Activated gamma-delta T cell treated with anti-CD3 and anti-CD28 coated beads, Interleukin-2, amount 50 U/mL, for 16 hours (primary cell): Measurements from ENCODE around the gene HSPG2.
"Not testable (repeated sequence)": the region's sequence is repeated elsewhere in the genome, so short reads cannot be mapped to it uniquely, and the experiment has no call there.

Experiments used
- DNase-seq: peaks from one replicate; pipeline ENCODE4 v3.0.0-alpha.2; 2020; ENCODE audit warnings: low read depth

The HSPG2 gene

GRCh38 chr1:21932127-21932526, 5.0 kb downstream of the HSPG2 start:
- DNase-seq: no peak

DNA sequence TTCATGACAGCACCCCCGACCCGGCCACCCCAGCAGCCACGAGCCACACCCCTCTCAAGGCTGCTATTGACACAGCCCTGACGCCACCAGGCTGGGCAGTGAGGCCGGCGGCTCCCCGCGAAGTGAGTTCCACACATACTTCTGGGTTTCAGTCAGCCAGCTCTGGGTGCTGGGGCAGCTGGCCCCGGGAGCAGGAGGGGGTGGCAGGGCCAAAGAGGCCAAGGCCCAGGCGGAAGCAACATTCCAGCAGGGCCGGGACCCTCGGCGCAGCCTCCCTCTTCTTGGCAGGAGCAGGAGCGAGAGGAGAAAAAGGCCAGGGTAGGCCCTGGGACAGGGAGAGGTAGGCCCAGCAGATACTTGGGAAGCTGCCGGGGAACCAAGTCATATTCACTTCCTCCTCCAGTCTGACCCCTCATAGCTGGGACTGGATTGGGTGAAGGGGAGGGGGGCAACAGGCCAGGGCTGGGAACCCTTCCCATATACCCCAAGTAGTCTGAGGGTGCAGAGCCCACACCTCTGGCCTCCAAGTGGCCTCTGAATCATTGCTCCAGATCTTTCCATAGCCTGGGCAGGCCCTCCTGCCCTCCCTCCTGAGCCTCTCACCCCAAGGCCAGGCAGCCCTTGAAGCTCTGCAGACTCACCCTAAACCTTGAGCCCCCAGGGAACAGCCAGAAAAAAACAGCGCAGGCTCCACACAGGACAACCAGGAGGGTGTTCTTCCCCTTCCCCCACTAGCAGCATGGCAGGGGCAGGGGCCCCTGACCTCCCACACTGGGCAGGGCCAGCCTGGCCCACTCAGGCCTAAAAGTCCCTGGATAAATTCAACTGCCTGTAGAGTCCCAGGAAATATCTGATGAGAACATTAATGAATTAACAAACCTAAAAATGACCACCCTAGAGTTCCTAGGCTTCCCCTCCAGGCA, 5.7 kb downstream of the HSPG2 start:
- no peak for DNase-seq

DNA sequence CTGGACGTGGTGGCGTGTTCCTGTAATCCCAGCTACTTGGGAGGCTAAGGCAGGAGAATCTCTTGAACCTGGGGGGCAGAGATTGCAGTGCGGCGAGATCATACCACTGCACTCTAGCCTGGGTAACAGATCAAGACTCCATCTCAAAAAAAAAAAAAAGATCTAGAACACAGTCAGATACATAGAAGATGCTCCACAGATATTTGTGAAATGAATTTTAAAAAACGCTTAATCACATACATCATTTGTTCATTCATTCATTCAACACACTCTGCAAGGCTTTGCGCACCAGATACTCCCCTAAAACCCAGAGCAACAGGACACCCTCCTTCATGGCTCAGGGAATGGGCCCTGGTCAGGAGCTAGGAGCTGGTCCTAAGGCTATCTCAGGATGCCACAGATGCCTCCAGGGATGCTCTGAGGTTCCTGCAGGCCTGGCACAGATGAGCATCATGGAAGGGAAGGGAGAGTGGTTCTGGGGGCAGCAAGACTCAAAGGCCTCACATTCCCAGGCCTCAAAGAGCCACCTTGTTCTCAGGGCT, 6.4 kb downstream of the HSPG2 start:
- DNase-seq: no peak

GRCh38 chr1:21930080-21930571, 7.0 kb downstream of the HSPG2 start:
- no peak for DNase-seq

DNA sequence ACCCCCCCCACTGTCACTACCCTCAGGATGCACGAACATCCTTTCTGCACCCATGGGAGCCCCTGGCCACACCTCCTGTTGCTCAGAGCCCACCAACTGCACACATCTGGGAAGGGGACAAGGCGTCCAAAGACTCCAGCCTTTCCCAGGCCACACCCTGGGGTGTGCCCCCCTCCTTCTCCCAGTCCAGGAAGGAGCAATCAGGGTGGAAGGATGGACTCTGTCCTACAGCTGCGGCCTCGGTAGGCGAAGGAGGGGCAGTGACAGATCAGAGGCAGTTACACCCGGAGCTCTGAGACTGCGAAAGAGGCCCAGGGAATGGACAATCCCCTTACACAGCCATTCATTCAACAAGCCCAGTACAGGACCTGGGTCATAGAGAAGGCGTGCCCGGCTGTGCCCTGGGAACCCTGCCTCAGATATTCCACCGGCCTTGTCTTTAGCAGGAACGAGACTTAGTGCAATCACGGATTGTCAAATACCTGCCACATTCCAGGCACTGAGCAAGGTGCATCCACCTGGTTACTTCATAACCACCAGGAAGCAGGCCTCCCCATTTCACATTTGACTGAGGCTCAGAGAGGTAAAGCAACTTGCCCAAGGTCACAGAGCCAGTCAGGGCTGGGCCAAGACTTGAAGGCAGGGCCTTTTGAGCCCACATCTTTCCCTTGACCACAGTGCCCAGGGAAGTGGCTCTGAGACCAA, 9.4 kb downstream of the HSPG2 start:
- no peak for DNase-seq

DNA sequence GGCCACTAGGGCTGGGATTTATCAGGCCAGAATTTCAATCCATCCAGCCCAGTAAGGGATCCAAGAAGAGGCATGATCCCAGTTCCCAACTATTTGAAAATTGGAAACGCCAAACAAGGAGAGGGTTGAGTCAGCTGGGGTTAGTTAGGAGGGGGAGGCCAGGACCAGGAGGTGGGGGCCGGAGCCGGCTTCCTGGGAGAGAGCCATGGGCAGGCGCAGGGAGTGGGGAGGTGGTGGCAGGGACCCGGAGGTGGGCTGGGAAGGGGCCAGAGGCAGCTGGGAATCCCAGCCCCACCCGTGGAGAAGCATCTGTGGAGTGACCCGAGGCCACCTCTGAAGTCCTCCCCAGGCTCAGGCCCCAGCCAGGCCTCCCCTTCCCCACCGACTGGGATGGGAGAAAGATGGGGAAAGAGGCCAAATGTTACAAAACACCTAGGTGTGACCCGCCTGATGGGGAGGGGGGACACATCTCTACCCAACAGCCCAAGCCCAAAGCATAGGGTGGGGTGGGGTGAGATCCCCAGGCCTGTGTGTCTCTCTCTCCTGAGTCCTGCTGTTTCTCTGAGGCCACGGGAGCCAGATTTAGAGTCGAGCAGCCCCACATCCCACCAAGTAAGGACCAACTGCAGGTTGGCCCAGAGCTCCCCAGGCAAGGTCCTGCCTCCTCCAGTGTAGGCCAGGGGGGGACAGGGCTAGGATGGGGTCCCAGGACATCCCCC, 10.1 kb downstream of the HSPG2 start:
- no peak for DNase-seq

DNA sequence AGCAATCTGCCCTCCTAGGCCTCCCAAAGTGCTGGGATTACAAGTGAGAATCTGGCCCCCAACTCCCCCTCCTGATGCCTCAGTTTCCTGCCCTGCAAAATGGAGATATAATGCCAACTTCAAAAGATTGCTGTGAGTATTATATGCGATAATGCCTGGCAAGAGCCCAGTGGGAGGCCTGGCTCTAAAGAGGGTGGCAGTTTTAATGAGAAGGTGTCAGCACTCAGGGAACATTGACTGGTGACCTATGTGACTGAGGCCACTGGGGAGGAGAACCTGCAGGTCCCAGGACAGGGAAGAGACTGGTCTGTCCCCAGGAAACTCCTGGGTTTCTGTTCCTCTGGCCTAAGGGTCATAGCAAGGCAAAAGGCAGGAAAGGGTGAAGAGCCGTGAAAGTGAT, 11.0 kb downstream of the HSPG2 start:
- no peak for DNase-seq

GRCh38 chr1:21925334-21925940, 11.7 kb downstream of the HSPG2 start:
- DNase-seq: no peak

DNA sequence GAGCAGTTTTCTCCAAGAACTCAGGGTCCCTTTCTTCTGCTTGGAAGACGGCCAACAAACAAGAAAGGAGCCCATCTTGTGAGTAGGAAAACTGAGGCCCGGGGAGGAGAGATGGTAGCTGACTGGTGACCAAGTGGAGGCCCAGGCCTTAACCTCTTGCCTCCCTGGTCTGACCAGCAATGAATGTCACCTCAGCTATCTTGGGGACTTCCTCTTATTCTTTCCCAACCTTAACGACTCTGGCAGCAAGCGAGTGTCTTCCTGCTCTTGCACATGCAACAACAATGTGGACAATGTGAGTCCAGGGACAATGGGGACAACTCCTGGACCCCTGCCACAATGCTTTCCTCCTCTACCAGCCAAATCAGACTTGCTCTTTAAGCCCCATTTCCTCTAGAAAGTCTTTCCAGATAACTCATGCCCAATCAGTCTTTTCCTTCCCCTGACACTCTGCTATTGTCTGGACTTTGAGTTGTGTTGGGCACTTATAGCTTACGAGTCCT, 12.6 kb downstream of the HSPG2 start:
- no peak for DNase-seq

DNA sequence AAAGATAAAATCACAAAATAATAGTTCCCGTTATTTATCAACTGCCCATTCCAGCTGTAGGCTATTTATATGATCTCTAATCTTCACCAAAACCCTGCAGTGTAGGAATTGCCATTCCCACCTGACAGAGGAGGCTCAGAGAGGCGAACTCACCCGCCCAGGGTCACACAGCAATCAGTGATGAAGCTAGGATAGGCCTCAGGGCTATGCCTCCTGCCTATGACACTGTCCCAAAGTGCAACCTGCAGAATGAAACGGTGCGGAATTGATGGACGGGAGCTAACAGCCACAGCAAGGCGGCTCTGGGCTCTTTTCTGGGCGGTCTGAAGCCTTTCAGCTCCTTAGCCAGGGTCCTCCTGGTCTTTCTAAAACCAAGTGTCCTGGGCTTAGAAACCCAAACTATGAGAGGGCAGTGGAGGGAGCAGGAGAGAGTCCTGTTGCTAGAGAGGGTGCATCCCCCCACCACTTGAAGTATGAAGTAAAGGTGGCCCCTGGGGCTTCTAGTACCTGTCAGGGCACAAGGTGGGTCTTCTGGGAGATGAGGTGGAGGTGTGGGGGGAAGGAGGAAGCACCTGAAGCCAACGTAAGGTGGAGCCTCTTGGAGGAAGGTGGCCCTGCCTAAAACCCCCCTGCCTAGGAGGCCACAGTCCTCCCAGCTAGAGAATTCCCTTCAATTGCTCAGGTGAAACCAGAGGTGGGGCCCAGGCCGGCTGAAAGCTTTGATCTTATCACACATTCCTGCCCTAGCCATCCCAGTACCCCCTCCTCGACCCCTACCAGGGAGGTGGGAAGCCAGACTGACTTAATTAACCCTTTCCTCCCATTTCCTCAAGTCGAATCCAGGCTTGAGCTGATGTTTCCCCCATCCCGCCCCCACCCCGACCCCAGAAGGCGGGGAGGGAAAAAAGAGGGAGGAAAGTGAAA, 14.8 kb downstream of the HSPG2 start:
- no peak for DNase-seq

GRCh38 chr1:21921100-21921875, 15.8 kb downstream of the HSPG2 start:
- no peak for DNase-seq

DNA sequence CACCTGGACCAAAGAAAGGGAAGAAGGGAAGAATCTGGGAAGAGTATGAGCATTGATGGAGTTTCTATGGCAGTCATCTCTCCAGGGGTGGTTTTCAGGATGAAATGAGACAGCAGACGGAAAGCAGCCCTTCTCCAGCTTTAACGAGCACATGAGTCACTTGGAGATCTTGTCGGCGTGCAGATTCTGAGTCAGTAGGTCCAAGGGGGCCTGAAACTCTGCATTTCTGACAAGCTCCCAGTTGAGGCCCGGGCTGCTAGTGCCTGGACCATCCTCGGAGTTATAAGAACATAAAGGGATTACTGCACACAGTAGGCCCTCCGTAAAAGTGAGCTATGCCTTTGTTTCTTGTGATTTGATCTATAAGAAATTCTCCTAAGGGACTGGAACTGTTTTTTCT, 17.6 kb downstream of the HSPG2 start:
- no peak for DNase-seq

DNA sequence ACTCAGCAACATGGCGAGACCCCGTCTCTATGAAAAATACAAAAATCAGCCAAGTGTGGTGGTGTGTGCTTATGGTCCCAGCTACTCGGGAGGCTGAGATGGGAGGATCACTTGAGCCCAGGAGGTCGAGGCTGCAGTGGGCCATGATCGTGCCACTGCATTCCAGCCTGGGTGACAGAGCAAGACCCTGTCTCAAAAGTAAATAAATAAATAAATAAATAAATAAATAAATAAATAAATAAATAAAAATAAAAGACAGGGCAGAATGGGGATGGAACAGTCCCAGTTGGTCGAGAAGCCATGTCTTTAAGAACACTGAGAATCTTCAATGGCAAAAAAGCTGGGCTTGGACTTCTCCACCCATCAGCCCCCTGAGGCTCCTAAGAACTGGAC, 19.9 kb downstream of the HSPG2 start:
- DNase-seq: not testable (repeated sequence)

DNA sequence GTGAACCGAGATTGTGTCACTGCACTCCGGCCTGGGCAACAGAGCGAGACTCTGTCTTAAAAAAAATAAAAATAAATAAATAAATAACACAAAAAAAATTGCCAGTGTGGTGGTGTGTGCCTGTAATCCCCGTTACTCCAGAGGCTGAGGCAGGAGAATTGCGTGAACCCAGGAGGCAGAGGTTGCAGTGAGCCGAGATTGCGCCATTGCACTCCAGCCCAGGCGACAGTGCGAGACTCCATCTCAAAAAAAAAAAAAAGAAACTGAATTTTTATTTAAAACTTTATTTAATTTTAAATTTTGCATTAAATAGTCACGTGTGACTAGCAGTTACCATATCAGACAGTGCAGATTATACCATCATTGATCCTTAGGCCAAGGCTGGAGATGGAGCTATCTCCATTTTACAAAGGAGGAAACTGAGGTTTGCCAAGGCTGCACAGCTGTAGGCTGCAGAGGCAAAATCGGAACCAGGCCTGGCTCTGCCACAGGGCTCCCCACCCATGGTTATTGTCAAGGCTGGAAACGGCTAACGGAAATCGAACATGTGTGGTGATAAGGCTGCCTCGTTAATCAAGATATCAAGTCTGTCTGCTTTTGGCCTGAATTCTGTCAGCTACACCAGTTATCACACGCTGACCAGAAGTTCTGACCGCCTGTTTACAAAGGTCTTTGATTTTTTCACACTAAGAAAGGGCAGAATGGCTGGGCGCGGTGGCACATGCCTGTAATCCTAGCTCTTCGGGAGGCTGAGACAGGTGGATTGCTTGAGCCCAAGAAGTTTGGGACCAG, 20.5 kb downstream of the HSPG2 start:
- no peak for DNase-seq

DNA sequence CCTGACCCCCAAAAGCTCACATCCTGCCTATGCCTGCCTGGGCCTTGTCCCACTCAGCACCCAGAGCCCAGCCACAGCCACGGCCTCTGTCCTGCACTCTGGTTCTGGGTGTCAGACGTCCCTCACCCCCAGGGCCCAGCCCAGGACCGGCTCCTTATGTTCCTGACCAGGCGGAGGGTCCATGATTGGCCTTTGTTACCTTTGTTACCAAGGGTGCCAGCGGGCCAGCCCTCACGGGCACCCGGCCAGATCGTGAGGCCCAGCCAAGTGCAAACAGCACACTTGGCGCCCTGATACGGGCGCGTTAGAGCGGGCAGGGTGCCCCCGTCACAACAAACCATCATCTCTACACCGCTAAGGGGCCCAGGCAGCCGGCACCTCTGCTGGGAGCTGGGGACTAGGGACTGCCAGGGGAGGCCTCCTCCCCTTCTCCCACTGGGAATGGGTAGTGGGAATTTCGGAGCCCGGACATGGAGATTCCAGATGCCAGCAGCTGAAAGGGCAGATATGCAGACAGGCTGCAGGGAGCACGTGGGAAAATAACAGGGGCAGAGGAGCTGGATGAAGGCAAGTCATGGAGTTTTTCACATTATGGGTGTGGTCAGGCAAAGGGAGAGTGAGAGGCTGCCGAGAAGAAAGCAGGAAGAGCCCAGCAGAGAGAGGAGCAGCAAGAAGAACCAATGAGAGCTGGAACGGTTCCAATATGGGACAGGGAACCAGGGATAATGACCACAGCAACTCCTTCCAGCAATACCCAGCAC, 22.1 kb downstream of the HSPG2 start:
- DNase-seq: no peak

DNA sequence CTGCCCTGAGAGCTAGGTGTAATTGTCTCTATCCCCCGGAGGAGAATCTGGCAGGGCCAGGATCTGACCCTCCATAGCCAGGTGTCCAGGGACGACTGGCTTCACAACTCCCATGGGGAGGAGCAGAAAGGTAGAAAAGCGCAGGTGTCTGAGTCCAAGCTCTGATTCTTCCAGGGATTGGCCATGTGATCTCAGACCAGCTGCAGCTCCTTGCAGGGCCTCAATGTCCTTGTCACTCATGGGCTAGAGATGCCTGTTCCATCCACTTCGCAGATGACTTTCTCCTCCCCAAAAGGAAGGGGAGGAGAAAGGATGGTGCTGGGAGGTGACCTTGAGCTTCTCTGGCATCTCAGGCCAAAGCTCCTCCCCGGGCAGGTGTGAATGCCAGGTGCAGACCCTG, 22.7 kb downstream of the HSPG2 start:
- DNase-seq: no peak

DNA sequence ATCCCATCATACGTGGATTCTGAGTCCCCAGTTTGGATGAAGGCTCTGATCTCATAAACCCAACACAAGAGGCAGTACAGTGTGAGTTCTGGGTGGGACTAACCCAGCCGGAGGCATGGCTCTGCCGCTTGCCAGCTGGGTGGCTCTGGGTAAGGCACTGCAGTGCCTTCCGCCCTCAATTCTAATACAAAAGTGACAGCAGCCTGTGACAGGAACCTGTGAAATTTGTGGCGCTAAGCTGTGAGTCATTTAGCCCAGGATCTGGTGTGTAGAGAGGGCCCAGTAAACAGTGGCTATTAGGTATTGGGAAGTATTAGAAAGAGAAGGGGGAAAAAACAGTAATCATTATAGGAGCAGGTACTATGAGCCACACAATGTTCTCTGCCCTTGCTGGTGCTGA, 23.3 kb downstream of the HSPG2 start:
- DNase-seq: no peak

GRCh38 chr1:21913258-21913657, 23.9 kb downstream of the HSPG2 start:
- DNase-seq: no peak
